Stomach smooth muscle (tissue), 2 donors: ENCODE measurements around the gene HOXD9.
A peak's percentile ranks its signal among the peaks of the same experiment; 100 is the strongest.

ENCODE experiments used
- H3K27ac ChIP-seq: one replicate; pipeline ENCODE4 v1.7.0; 2013; ENCODE audit warnings: mild to moderate bottlenecking, low read length, inconsistent platforms
- H3K27me3 ChIP-seq, 2 donors: one replicate each; pipeline ENCODE4 v1.7.0; 2013; ENCODE audit warnings: low read length in 2 of 2; ENCODE audit not compliant: insufficient read depth in 2 of 2, control insufficient read depth in 1 of 2
- H3K36me3 ChIP-seq, 2 donors: one replicate each; pipeline ENCODE4 v1.7.0; 2013; ENCODE audit warnings: low read length in 2 of 2; ENCODE audit not compliant: control insufficient read depth in 2 of 2, insufficient read depth in 2 of 2
- H3K4me1 ChIP-seq: one replicate; pipeline ENCODE4 v1.7.0; 2013; ENCODE audit warnings: low read length; ENCODE audit not compliant: control insufficient read depth, insufficient read depth
- H3K4me3 ChIP-seq, 2 donors: one replicate each; pipeline ENCODE4 v1.7.0; 2013; ENCODE audit warnings: low read length in 2 of 2
- H3K9ac ChIP-seq, 2 donors: one replicate each; pipeline ENCODE4 v1.7.0; 2013; ENCODE audit warnings: low read length in 2 of 2, mild to moderate bottlenecking in 1 of 2
- H3K9me3 ChIP-seq, 2 donors: one replicate each; pipeline ENCODE4 v1.7.0; 2013; ENCODE audit warnings: low read length in 2 of 2; ENCODE audit not compliant: control insufficient read depth in 2 of 2
- donor health status: healthy.
- donor health status: Pancreatic carcinoma.

HOXD9 gene

GRCh38 chr2:176100547-176101140, 21.9 kb upstream of the HOXD9 start:
- H3K9ac ChIP-seq = no peak overlapping the region
- H3K9me3 ChIP-seq = no peaks in the 10 kb centered on the region
- H3K4me1 ChIP-seq = peaks cover 38% of the 10 kb centered on the region
- H3K4me3 ChIP-seq = no peak overlapping the region
- H3K27ac ChIP-seq = no peak overlapping the region
- peaks cover 91 to 97% of the 10 kb centered on the region in 2 donors for H3K27me3 ChIP-seq
- no peaks in the 10 kb centered on the region for H3K36me3 ChIP-seq

- Histone ChIP-seq H3K9me3 (no peaks in the 10 kb centered on the region), H3K27me3 (peaks cover 91 to 98% of the 10 kb centered on the region in 2 donors), H3K4me3 (no peak overlapping the region), H3K36me3 (no peaks in the 10 kb centered on the region), H3K27ac (no peak overlapping the region), H3K4me1 (peaks cover 38% of the 10 kb centered on the region), H3K9ac (no peak overlapping the region)
Observed at GRCh38 chr2:176101216-176101830, 21.2 kb upstream of the HOXD9 start.

GRCh38 chr2:176101842-176102241, 20.7 kb upstream of the HOXD9 start:
- Histone ChIP-seq H3K27me3 (peaks cover 89 to 98% of the 10 kb centered on the region in 2 donors), H3K9me3 (no peaks in the 10 kb centered on the region), H3K4me3 (no peak overlapping the region), H3K9ac (no peak overlapping the region), H3K4me1 (peaks cover 38% of the 10 kb centered on the region), H3K36me3 (no peaks in the 10 kb centered on the region), H3K27ac (no peak overlapping the region)

GRCh38 chr2:176102309-176102866, 20.1 kb upstream of the HOXD9 start:
- peaks cover 87 to 98% of the 10 kb centered on the region in 2 donors for H3K27me3 ChIP-seq
- H3K36me3 ChIP-seq = no peaks in the 10 kb centered on the region
- no peaks in the 10 kb centered on the region for H3K9me3 ChIP-seq
- H3K9ac ChIP-seq = no peak overlapping the region
- H3K27ac ChIP-seq = no peak overlapping the region
- H3K4me3 ChIP-seq = no peak overlapping the region
- H3K4me1 ChIP-seq = peaks cover 38% of the 10 kb centered on the region

GRCh38 chr2:176103194-176103593, 19.3 kb upstream of the HOXD9 start:
- Histone ChIP-seq H3K4me1 (peaks cover 38% of the 10 kb centered on the region), H3K9me3 (no peaks in the 10 kb centered on the region), H3K36me3 (no peaks in the 10 kb centered on the region), H3K27me3 (peaks cover 81 to 93% of the 10 kb centered on the region in 2 donors), H3K9ac (no peak overlapping the region), H3K27ac (no peak overlapping the region), H3K4me3 (no peak overlapping the region)

GRCh38 chr2:176103742-176104315, 18.7 kb upstream of the HOXD9 start:
- H3K4me3 ChIP-seq = peak overlapping the region in 1 of 2 donors; percentile 31
- peaks cover 36% of the 10 kb centered on the region for H3K4me1 ChIP-seq
- H3K27me3 ChIP-seq = peaks cover 81 to 91% of the 10 kb centered on the region in 2 donors

GRCh38 chr2:176104316-176105077, 18.0 kb upstream of the HOXD9 start:
- Histone ChIP-seq H3K27ac (no peak overlapping the region), H3K9ac (no peak overlapping the region), H3K27me3 (peaks cover 80 to 91% of the 10 kb centered on the region in 2 donors), H3K4me3 (peak overlapping the region; percentile 22 to 31), H3K4me1 (peaks cover 35% of the 10 kb centered on the region), H3K36me3 (no peaks in the 10 kb centered on the region), H3K9me3 (no peaks in the 10 kb centered on the region)

More at GRCh38 chr2:176103742-176104315, 18.7 kb upstream of the HOXD9 start:
- Histone ChIP-seq H3K9me3 (no peaks in the 10 kb centered on the region), H3K36me3 (no peaks in the 10 kb centered on the region), H3K9ac (no peak overlapping the region), H3K27ac (no peak overlapping the region)

- Histone ChIP-seq H3K27ac (no peak overlapping the region), H3K36me3 (no peaks in the 10 kb centered on the region), H3K4me1 (peaks cover 31% of the 10 kb centered on the region), H3K9ac (no peak overlapping the region), H3K9me3 (no peaks in the 10 kb centered on the region), H3K4me3 (no peak overlapping the region), H3K27me3 (peaks cover 81 to 91% of the 10 kb centered on the region in 2 donors)
Observed at GRCh38 chr2:176105078-176105729, 17.3 kb upstream of the HOXD9 start.

- peaks cover 28% of the 10 kb centered on the region for H3K4me1 ChIP-seq
- no peak overlapping the region for H3K27ac ChIP-seq
- H3K9me3 ChIP-seq = no peaks in the 10 kb centered on the region
- H3K4me3 ChIP-seq = peak overlapping the region in 1 of 2 donors; percentile 49
- H3K27me3 ChIP-seq = peaks cover 80 to 91% of the 10 kb centered on the region in 2 donors
- no peak overlapping the region for H3K9ac ChIP-seq
- no peaks in the 10 kb centered on the region for H3K36me3 ChIP-seq
Observed at GRCh38 chr2:176105730-176106580, 16.6 kb upstream of the HOXD9 start.
